HG02571 (cell line): ENCODE data around the gene ANKIB1.
"Not testable (repeated sequence)": the region's sequence is repeated elsewhere in the genome, so short reads cannot be mapped to it uniquely, and the experiment has no call there.

ENCODE experiments used
- ATAC-seq: cut with Tn5 transposase; IDR thresholded peaks from one replicate; pipeline ENCODE4 v1.9.1; 2021; ENCODE audit warnings: mild to moderate bottlenecking, moderate library complexity; ENCODE audit not compliant: unreplicated experiment

ANKIB1 gene

GRCh38 chr7:92325173-92325572, 79.4 kb downstream of the ANKIB1 start:
- ATAC-seq: no peak

- no peak for ATAC-seq
Observed at GRCh38 chr7:92325858-92326257, 80.1 kb downstream of the ANKIB1 start.

- ATAC-seq: no peak
Observed at GRCh38 chr7:92330835-92331438, 85.2 kb downstream of the ANKIB1 start.

- no peak for ATAC-seq
Observed at GRCh38 chr7:92331508-92331907, 85.7 kb downstream of the ANKIB1 start.

GRCh38 chr7:92332782-92333181, 87.0 kb downstream of the ANKIB1 start:
- ATAC-seq: no peak

GRCh38 chr7:92333866-92334265, 88.1 kb downstream of the ANKIB1 start:
- ATAC-seq: no peak

- no peak for ATAC-seq
Observed at GRCh38 chr7:92335574-92335973, 89.8 kb downstream of the ANKIB1 start.

- ATAC-seq: no peak
Observed at GRCh38 chr7:92336662-92337340, 91.0 kb downstream of the ANKIB1 start.

GRCh38 chr7:92340016-92340415, 94.2 kb downstream of the ANKIB1 start:
- no peak for ATAC-seq

- ATAC-seq: no peak
Observed at GRCh38 chr7:92343714-92344113, 97.9 kb downstream of the ANKIB1 start.

- ATAC-seq: no peak
Observed at GRCh38 chr7:92352009-92352408, 106.2 kb downstream of the ANKIB1 start.

GRCh38 chr7:92354214-92354613, 108.4 kb downstream of the ANKIB1 start:
- no peak for ATAC-seq

- no peak for ATAC-seq
Observed at GRCh38 chr7:92356406-92356805, 110.6 kb downstream of the ANKIB1 start.

- ATAC-seq: no peak
Observed at GRCh38 chr7:92357260-92357659, 111.5 kb downstream of the ANKIB1 start.

- not testable (repeated sequence) for ATAC-seq
Observed at GRCh38 chr7:92359179-92359578, 113.4 kb downstream of the ANKIB1 start.

GRCh38 chr7:92359801-92360200, 114.0 kb downstream of the ANKIB1 start:
- ATAC-seq: no peak

GRCh38 chr7:92360387-92360786, 114.6 kb downstream of the ANKIB1 start:
- no peak for ATAC-seq

- ATAC-seq: no peak
Observed at GRCh38 chr7:92362131-92362530, 116.4 kb downstream of the ANKIB1 start.

GRCh38 chr7:92366730-92367129, 121.0 kb downstream of the ANKIB1 start:
- no peak for ATAC-seq

- ATAC-seq: no peak
Observed at GRCh38 chr7:92368741-92369140, 123.0 kb downstream of the ANKIB1 start.

- no peak for ATAC-seq
Observed at GRCh38 chr7:92375013-92375412, 129.2 kb downstream of the ANKIB1 start.

- no peak for ATAC-seq
Observed at GRCh38 chr7:92391071-92391470, 145.3 kb downstream of the ANKIB1 start.

GRCh38 chr7:92397542-92397941, 151.8 kb downstream of the ANKIB1 start:
- no peak for ATAC-seq
